ENCODE data around the gene SEMA4D.

The SEMA4D gene

DNA sequence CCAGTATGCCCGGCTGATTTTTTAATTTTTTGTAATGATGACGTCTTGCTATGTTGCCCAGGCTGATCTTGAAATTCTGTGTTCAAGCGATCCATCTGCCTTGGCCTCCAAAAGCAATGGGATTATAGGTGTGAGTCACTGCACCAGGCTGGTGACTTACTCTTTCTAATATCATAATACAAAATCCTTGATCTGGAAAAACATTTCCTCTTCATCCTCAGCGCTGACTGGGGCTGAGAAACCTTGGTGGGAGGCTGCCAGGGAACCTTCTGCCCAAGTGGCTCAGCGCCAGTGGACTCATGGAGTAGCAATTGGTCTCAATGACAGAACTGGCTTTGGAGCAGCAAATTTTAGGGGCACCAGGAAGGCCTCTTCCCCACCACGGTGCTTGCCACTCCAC lies 17.5 kb upstream of the SEMA4D start:
- H3K4me3 ChIP-seq (ENCODE audit: low read depth, low read length), result no peak overlapping the region
- DNase-seq (ENCODE audit: low read depth), result no peak
- TF ChIP-seq, protein P1, sequence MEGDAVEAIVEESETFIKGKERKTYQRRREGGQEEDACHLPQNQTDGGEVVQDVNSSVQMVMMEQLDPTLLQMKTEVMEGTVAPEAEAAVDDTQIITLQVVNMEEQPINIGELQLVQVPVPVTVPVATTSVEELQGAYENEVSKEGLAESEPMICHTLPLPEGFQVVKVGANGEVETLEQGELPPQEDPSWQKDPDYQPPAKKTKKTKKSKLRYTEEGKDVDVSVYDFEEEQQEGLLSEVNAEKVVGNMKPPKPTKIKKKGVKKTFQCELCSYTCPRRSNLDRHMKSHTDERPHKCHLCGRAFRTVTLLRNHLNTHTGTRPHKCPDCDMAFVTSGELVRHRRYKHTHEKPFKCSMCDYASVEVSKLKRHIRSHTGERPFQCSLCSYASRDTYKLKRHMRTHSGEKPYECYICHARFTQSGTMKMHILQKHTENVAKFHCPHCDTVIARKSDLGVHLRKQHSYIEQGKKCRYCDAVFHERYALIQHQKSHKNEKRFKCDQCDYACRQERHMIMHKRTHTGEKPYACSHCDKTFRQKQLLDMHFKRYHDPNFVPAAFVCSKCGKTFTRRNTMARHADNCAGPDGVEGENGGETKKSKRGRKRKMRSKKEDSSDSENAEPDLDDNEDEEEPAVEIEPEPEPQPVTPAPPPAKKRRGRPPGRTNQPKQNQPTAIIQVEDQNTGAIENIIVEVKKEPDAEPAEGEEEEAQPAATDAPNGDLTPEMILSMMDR (conservative IDR thresholded peaks at IDR 0.05; ENCODE audit: low read depth, low read length), result no peak

- no peak overlapping the region for H3K4me3 ChIP-seq (ENCODE audit: low read depth, low read length)
- DNase-seq (ENCODE audit: low read depth), result no peak
- TF ChIP-seq, protein P1 (conservative IDR thresholded peaks at IDR 0.05; ENCODE audit: low read depth, low read length), result no peak
Measured at GRCh38 chr9:89514956-89515355, 17.0 kb upstream of the SEMA4D start.

- H3K4me3 ChIP-seq (ENCODE audit: low read depth, low read length), result no peak overlapping the region
- TF ChIP-seq, protein P1 (conservative IDR thresholded peaks at IDR 0.05; ENCODE audit: low read depth, low read length), result no peak
- no peak for DNase-seq (ENCODE audit: low read depth)
Measured at GRCh38 chr9:89514337-89514736, 16.4 kb upstream of the SEMA4D start.

- no peak for DNase-seq (ENCODE audit: low read depth)
Measured at GRCh38 chr9:89513837-89514236, 15.9 kb upstream of the SEMA4D start.

GRCh38 chr9:89512382-89512781 lies 14.5 kb upstream of the SEMA4D start:
- H3K4me3 ChIP-seq (ENCODE audit: low read depth, low read length), result no peak overlapping the region
- TF ChIP-seq, protein P1 (conservative IDR thresholded peaks at IDR 0.05; ENCODE audit: low read depth, low read length), result no peak
- DNase-seq (ENCODE audit: low read depth), result no peak

More at GRCh38 chr9:89513837-89514236, 15.9 kb upstream of the SEMA4D start:
- no peak overlapping the region for H3K4me3 ChIP-seq (ENCODE audit: low read depth, low read length)
- TF ChIP-seq, protein P1 (conservative IDR thresholded peaks at IDR 0.05; ENCODE audit: low read depth, low read length), result no peak

GRCh38 chr9:89508951-89509615 lies 11.2 kb upstream of the SEMA4D start:
- no peak overlapping the region for H3K4me3 ChIP-seq (ENCODE audit: low read depth, low read length)
- TF ChIP-seq, protein P1 (conservative IDR thresholded peaks at IDR 0.05; ENCODE audit: low read depth, low read length), result no peak
- no peak for DNase-seq (ENCODE audit: low read depth)

DNA sequence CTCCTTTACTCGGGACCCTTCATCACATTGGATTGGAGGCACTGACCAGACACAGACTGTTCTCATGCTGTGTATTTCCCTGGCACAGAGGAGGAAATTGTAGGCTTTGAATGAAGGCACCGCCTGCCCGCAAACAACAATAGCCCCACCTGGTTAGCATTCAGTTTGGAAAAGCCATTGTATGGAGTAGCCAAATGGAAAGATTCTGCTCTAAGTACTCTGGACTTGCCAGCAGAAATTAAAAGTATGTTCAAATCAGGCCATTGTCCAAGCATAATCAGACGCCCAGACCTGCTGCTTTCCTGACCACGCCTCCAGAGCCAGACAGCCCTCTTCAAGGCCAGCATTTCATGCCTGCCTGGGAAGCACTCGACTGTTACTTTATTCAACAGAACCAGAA lies 8.0 kb upstream of the SEMA4D start:
- DNase-seq (ENCODE audit: low read depth), result no peak
- H3K4me3 ChIP-seq (ENCODE audit: low read depth, low read length), result no peak overlapping the region
- TF ChIP-seq, protein P1 (conservative IDR thresholded peaks at IDR 0.05; ENCODE audit: low read depth, low read length), result no peak

All from choroid plexus epithelial cell (primary cell).